ENCODE data around the gene ATL3.

Gene ATL3

DNA sequence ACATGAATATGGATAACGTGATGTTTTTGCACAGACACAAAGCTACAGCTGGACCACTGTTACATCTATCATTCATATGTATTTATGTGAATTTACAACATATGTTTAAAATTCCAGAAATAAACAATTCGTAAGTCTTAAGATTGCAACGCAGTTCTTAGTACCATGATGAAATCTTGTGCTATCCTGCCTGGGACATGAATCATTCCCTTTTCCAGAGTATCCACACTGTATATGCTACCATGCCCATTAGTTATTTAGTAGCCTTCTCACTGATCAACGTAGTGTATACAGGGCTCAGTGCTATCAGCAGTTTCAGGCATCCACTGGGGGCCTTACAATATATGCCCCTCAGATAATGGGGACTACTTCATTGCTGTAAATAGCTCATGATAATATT is 4.3 kb downstream of the ATL3 start:
- Histone ChIP-seq H3K4me3 (ENCODE audit: low read depth, low read length) (no peak overlapping the region), H3K9me3 (ENCODE audit: control insufficient read depth, insufficient read depth, low read depth, low read length) (no peaks in the 10 kb centered on the region), H3K36me3 (ENCODE audit: control insufficient read depth in 2 of 2, insufficient read depth in 1 of 2, low read length in 2 of 2) (no peaks in the 10 kb centered on the region), H3K4me1 (ENCODE audit: control insufficient read depth, insufficient read depth, low read length) (no peaks in the 10 kb centered on the region), H3K27ac (ENCODE audit: extremely low read depth, low read depth, low read length) (no peak overlapping the region)
- POLR2A ChIA-PET: no interaction called here
- TF ChIP-seq ZNF548 (tag by site-specific recombination; IDR thresholded peaks at IDR 0.05): no peak
- TF ChIP-seq ZNF791 (tag by site-specific recombination; IDR thresholded peaks at IDR 0.05): no peak
- TF ChIP-seq ZBTB1 (tag by site-specific recombination; IDR thresholded peaks at IDR 0.05): no peak
- TF ChIP-seq ZNF48 (tag by site-specific recombination; IDR thresholded peaks at IDR 0.05): no peak
- TF ChIP-seq, protein P1, sequence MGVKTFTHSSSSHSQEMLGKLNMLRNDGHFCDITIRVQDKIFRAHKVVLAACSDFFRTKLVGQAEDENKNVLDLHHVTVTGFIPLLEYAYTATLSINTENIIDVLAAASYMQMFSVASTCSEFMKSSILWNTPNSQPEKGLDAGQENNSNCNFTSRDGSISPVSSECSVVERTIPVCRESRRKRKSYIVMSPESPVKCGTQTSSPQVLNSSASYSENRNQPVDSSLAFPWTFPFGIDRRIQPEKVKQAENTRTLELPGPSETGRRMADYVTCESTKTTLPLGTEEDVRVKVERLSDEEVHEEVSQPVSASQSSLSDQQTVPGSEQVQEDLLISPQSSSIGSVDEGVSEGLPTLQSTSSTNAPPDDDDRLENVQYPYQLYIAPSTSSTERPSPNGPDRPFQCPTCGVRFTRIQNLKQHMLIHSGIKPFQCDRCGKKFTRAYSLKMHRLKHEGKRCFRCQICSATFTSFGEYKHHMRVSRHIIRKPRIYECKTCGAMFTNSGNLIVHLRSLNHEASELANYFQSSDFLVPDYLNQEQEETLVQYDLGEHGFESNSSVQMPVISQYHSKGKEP (tag by site-specific recombination; IDR thresholded peaks at IDR 0.05): no peak
- TF ChIP-seq, protein P2, sequence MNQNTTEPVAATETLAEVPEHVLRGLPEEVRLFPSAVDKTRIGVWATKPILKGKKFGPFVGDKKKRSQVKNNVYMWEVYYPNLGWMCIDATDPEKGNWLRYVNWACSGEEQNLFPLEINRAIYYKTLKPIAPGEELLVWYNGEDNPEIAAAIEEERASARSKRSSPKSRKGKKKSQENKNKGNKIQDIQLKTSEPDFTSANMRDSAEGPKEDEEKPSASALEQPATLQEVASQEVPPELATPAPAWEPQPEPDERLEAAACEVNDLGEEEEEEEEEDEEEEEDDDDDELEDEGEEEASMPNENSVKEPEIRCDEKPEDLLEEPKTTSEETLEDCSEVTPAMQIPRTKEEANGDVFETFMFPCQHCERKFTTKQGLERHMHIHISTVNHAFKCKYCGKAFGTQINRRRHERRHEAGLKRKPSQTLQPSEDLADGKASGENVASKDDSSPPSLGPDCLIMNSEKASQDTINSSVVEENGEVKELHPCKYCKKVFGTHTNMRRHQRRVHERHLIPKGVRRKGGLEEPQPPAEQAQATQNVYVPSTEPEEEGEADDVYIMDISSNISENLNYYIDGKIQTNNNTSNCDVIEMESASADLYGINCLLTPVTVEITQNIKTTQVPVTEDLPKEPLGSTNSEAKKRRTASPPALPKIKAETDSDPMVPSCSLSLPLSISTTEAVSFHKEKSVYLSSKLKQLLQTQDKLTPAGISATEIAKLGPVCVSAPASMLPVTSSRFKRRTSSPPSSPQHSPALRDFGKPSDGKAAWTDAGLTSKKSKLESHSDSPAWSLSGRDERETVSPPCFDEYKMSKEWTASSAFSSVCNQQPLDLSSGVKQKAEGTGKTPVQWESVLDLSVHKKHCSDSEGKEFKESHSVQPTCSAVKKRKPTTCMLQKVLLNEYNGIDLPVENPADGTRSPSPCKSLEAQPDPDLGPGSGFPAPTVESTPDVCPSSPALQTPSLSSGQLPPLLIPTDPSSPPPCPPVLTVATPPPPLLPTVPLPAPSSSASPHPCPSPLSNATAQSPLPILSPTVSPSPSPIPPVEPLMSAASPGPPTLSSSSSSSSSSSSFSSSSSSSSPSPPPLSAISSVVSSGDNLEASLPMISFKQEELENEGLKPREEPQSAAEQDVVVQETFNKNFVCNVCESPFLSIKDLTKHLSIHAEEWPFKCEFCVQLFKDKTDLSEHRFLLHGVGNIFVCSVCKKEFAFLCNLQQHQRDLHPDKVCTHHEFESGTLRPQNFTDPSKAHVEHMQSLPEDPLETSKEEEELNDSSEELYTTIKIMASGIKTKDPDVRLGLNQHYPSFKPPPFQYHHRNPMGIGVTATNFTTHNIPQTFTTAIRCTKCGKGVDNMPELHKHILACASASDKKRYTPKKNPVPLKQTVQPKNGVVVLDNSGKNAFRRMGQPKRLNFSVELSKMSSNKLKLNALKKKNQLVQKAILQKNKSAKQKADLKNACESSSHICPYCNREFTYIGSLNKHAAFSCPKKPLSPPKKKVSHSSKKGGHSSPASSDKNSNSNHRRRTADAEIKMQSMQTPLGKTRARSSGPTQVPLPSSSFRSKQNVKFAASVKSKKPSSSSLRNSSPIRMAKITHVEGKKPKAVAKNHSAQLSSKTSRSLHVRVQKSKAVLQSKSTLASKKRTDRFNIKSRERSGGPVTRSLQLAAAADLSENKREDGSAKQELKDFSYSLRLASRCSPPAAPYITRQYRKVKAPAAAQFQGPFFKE (tag by site-specific recombination; IDR thresholded peaks at IDR 0.05; ENCODE audit: borderline replicate concordance): no peak
- no peak for TF ChIP-seq ZNF423 (tag by site-specific recombination; IDR thresholded peaks at IDR 0.05)
- TF ChIP-seq EGR2 (tag by site-specific recombination; IDR thresholded peaks at IDR 0.05; ENCODE audit: low read depth): no peak
- no peak for TF ChIP-seq ZNF747 (tag by site-specific recombination; IDR thresholded peaks at IDR 0.05)
- no peak for TF ChIP-seq ZNF266 (tag by site-specific recombination; IDR thresholded peaks at IDR 0.05; ENCODE audit: low read depth)
- TF ChIP-seq FEZF1 (tag by site-specific recombination; IDR thresholded peaks at IDR 0.05): no peak
- TF ChIP-seq, protein P3, sequence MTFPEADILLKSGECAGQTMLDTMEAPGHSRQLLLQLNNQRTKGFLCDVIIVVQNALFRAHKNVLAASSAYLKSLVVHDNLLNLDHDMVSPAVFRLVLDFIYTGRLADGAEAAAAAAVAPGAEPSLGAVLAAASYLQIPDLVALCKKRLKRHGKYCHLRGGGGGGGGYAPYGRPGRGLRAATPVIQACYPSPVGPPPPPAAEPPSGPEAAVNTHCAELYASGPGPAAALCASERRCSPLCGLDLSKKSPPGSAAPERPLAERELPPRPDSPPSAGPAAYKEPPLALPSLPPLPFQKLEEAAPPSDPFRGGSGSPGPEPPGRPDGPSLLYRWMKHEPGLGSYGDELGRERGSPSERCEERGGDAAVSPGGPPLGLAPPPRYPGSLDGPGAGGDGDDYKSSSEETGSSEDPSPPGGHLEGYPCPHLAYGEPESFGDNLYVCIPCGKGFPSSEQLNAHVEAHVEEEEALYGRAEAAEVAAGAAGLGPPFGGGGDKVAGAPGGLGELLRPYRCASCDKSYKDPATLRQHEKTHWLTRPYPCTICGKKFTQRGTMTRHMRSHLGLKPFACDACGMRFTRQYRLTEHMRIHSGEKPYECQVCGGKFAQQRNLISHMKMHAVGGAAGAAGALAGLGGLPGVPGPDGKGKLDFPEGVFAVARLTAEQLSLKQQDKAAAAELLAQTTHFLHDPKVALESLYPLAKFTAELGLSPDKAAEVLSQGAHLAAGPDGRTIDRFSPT (tag by site-specific recombination; IDR thresholded peaks at IDR 0.05): no peak
- TF ChIP-seq ZNF404 (tag by site-specific recombination; IDR thresholded peaks at IDR 0.05): no peak
- no peak for TF ChIP-seq ZNF670 (tag by site-specific recombination; IDR thresholded peaks at IDR 0.05; ENCODE audit: low read depth)
- CTCF ChIA-PET: interaction anchor here (0.6 to 1.0 kb wide), 3 partner anchors 29 to 72 kb away, joined by 3 to 13 read pairs (median 3); no protein-coding TSS in a partner anchor

DNA sequence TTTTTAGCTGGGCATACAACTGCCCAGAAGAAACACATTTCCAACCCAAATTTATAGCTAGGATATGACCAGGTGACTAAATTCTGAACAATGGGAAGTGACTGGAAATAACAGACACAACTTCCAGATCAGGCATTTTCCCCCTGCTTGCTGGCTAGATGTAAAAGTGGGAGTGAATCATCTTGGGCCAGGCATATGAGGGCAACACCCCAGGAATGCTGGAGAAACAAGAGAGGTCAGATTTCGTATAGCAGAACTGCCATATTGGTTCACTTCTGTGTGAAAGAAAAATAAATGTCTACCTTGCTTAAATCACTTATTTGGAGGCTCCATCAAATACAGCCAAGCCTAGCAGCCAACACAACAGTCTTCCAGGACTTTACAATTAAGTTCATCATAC is 7.4 kb downstream of the ATL3 start:
- Histone ChIP-seq H3K27ac (ENCODE audit: extremely low read depth, low read depth, low read length) (no peak overlapping the region), H3K9me3 (ENCODE audit: control insufficient read depth, insufficient read depth, low read depth, low read length) (no peaks in the 10 kb centered on the region), H3K36me3 (ENCODE audit: control insufficient read depth in 2 of 2, insufficient read depth in 1 of 2, low read length in 2 of 2) (peaks cover 0 to 3% of the 10 kb centered on the region in 2 experiments; a peak in 1 of 3 replicates), H3K4me3 (ENCODE audit: low read depth, low read length) (no peak overlapping the region), H3K4me1 (ENCODE audit: control insufficient read depth, insufficient read depth, low read length) (no peaks in the 10 kb centered on the region)
- peak; percentile 43 for TF ChIP-seq ZNF335 (tag by site-specific recombination; conservative IDR thresholded peaks at IDR 0.05)
- no peak for TF ChIP-seq ZNF707 (tag by site-specific recombination; IDR thresholded peaks at IDR 0.05)
- TF ChIP-seq ZNF621 (tag by site-specific recombination; IDR thresholded peaks at IDR 0.05): no peak
- TF ChIP-seq ZFP3 (tag by site-specific recombination; IDR thresholded peaks at IDR 0.05; ENCODE audit: low read depth): no peak
- no peak for TF ChIP-seq ZNF132 (tag by site-specific recombination; IDR thresholded peaks at IDR 0.05; ENCODE audit: borderline replicate concordance)
- 0 out of 2 replicates have a peak, but pooled peaks have one; percentile 15 for TF ChIP-seq ZBTB17 (tag by site-specific recombination; IDR thresholded peaks at IDR 0.05)
- TF ChIP-seq ZNF701 (tag by site-specific recombination; IDR thresholded peaks at IDR 0.05): no peak
- no peak for TF ChIP-seq ZNF223 (tag by site-specific recombination; IDR thresholded peaks at IDR 0.05)
- TF ChIP-seq, protein P4, sequence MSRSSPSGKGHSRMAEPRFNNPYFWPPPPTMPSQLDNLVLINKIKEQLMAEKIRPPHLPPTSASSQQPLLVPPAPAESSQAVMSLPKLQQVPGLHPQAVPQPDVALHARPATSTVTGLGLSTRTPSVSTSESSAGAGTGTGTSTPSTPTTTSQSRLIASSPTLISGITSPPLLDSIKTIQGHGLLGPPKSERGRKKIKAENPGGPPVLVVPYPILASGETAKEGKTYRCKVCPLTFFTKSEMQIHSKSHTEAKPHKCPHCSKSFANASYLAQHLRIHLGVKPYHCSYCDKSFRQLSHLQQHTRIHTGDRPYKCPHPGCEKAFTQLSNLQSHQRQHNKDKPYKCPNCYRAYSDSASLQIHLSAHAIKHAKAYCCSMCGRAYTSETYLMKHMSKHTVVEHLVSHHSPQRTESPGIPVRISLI (tag by site-specific recombination; IDR thresholded peaks at IDR 0.05): no peak
- CTCF ChIA-PET: interaction anchor here (0.8 kb wide), 1 partner anchor 156 kb away, joined by 3 read pairs; no protein-coding TSS in a partner anchor
- POLR2A ChIA-PET: no interaction called here
